Esophagus muscularis mucosa (tissue), 3 donors: ENCODE results near the gene EBF3.

Experiments
- CTCF ChIP-seq, 3 experiments: fragments of 200-600 bp in 2 of 3; fragments of 450-650 bp in 1 of 3; sonication (generic) in 2 of 3; IDR thresholded peaks; one replicate each; pipeline ENCODE4 v1.5.1; 2017 to 2019; ENCODE audit warnings: antibody characterized with exemption in 3 of 3, mild to moderate bottlenecking in 2 of 3, moderate library complexity in 1 of 3
- POLR2A ChIP-seq: fragments of 450-650 bp; IDR thresholded peaks from one replicate; pipeline ENCODE4 v1.6.1; 2017; ENCODE audit warnings: antibody characterized with exemption, moderate library complexity, mild to moderate bottlenecking, low read depth
- POLR2AphosphoS5 ChIP-seq, 2 donors: sonication (generic); formaldehyde crosslinking; IDR thresholded peaks; one replicate each; pipeline ENCODE4 v1.6.1; 2017; ENCODE audit warnings: antibody characterized with exemption in 2 of 2

DNA sequence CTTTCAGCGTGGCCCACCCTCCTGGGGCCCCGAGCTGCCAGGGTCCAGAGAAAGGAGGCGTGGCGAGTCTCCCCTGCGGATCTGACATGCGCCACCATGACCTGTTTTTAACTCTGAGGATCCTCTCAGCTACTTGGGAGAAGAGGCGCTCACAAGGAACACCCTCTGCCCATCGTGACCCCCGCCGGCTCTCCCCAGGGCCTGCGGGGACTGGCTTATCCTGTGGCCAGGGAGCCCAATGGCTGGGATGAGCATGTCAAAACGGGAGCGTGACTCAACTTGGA, 93.7 kb downstream of the EBF3 start:
- TF ChIP-seq CTCF (IDR thresholded peaks at IDR 0.05): no peak
- no peak for TF ChIP-seq POLR2A
- TF ChIP-seq POLR2AphosphoS5 (IDR thresholded peaks at IDR 0.05): no peak
